Nephron (organoid): ENCODE measurements around the gene CCNQ.

Source experiments
- H3K27ac Mint-ChIP-seq, 3 experiments: 2 replicates each; pipeline ENCODE4 v1.8.0; 2020; ENCODE audit warnings: mixed read lengths in 3 of 3, mild to moderate bottlenecking in 2 of 3, moderate library complexity in 1 of 3
- H3K27me3 Mint-ChIP-seq: 2 replicates; pipeline ENCODE4 v1.8.0; 2021; ENCODE audit warnings: low read depth, mild to moderate bottlenecking, moderate library complexity, mixed read lengths
- H3K36me3 Mint-ChIP-seq: 2 replicates; pipeline ENCODE4 v1.8.0; 2020; ENCODE audit warnings: low read depth, mixed read lengths
- H3K4me1 Mint-ChIP-seq: 2 replicates; pipeline ENCODE4 v1.8.0; 2020; ENCODE audit warnings: mixed read lengths
- H3K4me3 Mint-ChIP-seq, 3 experiments: 2 replicates each; pipeline ENCODE4 v1.8.0; 2020; ENCODE audit warnings: mild to moderate bottlenecking in 3 of 3, mixed read lengths in 3 of 3, moderate library complexity in 2 of 3
- H3K9me3 Mint-ChIP-seq: 2 replicates; pipeline ENCODE4 v1.8.0; 2020; ENCODE audit warnings: mixed read lengths
- TF ChIP-seq, protein P1 (sequence below), 3 experiments: fragments of 200-600 bp; sonication (generic); IDR thresholded peaks; one replicate each; pipeline ENCODE4 v1.5.0; 2021; ENCODE audit warnings: antibody characterized with exemption in 3 of 3; ENCODE audit not compliant: unreplicated experiment in 3 of 3

Gene CCNQ

DNA sequence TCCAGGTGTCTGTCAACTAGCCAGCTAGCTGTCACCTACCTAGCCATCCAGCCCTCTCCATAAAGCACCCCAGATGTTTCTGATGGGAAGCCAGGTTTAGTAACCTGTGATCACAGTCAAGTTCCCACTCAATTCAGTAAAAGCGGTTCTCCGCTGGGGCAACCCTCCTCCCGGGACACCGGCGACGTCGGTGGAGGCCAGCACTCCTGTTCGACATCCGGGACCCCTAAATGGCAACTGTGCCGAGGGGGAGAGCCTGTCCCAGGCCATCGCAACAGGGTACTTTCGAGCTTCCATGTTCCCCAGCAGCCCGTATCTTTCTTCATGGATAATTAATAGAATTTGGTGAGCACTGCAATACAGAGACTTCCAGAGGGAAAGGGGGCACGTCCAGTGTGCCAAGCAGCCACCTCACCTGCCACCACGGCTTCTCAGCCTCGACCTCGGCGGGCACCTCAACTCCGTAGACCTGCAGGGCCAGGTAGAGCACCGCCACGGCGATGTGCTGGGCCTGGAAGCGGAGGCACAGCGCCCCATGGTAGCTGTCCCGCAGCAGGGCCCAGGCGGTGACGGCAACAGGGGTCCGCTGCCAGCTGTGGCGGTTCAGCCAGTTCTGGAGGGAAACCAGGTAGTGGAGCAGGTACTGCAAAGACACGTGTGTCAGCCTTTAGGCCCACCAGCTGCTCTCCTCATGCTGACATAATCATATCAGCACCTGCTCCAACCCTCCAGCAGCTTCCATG, 6.7 kb downstream of the CCNQ start:
- Mint-ChIP-seq H3K36me3 (peaks cover 44% of the 10 kb centered on the region), H3K9me3 (peaks cover 20% of the 10 kb centered on the region), H3K27ac (no peak overlapping the region), H3K4me1 (no peaks in the 10 kb centered on the region), H3K27me3 (no peaks in the 10 kb centered on the region), H3K4me3 (no peak overlapping the region)
- TF ChIP-seq, protein P1, sequence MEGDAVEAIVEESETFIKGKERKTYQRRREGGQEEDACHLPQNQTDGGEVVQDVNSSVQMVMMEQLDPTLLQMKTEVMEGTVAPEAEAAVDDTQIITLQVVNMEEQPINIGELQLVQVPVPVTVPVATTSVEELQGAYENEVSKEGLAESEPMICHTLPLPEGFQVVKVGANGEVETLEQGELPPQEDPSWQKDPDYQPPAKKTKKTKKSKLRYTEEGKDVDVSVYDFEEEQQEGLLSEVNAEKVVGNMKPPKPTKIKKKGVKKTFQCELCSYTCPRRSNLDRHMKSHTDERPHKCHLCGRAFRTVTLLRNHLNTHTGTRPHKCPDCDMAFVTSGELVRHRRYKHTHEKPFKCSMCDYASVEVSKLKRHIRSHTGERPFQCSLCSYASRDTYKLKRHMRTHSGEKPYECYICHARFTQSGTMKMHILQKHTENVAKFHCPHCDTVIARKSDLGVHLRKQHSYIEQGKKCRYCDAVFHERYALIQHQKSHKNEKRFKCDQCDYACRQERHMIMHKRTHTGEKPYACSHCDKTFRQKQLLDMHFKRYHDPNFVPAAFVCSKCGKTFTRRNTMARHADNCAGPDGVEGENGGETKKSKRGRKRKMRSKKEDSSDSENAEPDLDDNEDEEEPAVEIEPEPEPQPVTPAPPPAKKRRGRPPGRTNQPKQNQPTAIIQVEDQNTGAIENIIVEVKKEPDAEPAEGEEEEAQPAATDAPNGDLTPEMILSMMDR (IDR thresholded peaks at IDR 0.05; ENCODE audit: unreplicated experiment in 3 of 3) = no peak

DNA sequence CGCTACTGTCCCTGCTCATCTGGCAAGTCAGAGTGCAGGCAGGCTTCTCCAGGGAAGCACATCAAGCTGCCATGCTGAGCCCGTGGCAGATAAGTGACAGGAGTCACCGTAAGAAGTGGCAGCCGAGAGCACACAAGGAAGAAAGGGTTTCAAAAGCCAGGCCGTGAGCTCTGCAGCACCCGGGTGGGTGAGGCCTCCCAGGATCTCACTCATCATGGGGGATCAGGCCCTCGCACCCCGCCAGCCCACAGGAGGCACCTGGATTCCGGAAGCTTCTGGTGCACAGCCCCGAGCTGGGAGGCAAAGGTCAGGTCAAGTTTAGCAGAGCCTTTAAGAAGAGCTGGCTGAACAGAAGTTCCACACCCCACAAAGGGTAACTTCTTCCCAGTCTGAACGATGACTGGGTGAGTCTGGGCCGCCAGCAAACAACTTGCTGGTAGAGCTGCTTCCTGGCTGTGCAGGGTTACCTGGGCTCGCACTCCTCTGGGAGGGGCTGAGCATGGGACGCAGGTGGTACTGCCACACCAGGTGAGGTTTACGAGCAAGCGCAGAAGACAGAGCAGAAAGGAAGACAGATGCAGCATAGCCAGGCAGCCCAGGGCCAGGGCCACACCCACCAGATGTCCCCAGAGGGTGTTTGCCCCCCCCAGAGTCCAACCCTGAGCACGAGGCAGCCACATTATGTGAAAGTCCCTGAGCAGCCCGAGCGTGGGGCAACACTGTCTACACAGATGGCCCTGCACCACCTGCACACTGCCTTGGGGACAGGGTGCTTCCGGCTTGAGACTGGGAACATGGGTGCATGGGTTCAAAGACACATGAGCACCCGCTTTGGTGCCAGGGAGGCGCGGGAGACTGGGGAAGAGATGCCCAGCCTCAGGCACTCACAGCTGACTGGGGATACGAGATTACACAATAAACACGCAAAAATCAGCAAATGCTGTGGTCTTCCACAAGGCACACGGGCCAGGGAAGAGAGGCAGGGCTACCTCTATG, 7.7 kb downstream of the CCNQ start:
- H3K4me1 Mint-ChIP-seq = no peaks in the 10 kb centered on the region

DNA sequence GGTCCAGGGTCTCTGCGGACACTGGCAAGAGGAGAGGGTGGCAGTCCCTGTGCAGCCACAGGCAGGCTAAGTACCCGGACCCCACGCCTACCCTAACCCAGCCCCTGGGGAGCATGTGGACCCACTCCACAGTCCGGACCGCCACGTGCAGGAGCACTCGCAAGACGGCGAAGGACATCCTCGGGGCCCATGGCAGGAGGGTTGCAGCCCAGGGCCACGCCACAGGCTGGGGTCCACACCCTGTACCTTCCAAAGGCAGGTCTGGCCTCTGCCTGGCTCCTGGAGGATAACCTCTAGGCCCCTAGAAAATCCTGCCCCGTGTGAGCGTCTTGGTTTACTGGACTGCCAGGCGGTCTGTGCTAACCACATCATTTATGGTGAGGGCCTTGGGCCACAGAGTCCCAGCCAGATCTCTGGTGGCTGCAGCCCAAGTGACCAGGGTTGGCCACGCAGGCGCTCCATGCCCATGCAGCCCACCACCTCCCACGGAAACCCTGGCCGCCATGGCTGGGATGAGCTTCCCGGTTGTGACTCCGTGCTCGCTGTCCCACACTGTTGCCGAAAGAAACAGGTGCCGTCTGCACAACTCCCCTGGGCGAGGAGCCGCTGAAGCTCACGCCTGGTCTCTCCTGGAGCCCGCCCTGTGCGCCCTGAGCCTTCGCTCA, 10.0 kb downstream of the CCNQ start:
- Mint-ChIP-seq H3K27ac (no peak overlapping the region), H3K4me3 (no peak overlapping the region), H3K36me3 (peaks cover 43% of the 10 kb centered on the region), H3K27me3 (no peaks in the 10 kb centered on the region), H3K4me1 (no peaks in the 10 kb centered on the region), H3K9me3 (peaks cover 15% of the 10 kb centered on the region)
- TF ChIP-seq, protein P1 (IDR thresholded peaks at IDR 0.05; ENCODE audit: unreplicated experiment in 3 of 3) = no peak

More for the DNA sequence above, 7.7 kb downstream of the CCNQ start:
- Mint-ChIP-seq H3K9me3 (peaks cover 18% of the 10 kb centered on the region), H3K27ac (no peak overlapping the region), H3K4me3 (no peak overlapping the region), H3K36me3 (peaks cover 43% of the 10 kb centered on the region), H3K27me3 (no peaks in the 10 kb centered on the region)
- TF ChIP-seq, protein P1 (IDR thresholded peaks at IDR 0.05; ENCODE audit: unreplicated experiment in 3 of 3) = no peak

DNA sequence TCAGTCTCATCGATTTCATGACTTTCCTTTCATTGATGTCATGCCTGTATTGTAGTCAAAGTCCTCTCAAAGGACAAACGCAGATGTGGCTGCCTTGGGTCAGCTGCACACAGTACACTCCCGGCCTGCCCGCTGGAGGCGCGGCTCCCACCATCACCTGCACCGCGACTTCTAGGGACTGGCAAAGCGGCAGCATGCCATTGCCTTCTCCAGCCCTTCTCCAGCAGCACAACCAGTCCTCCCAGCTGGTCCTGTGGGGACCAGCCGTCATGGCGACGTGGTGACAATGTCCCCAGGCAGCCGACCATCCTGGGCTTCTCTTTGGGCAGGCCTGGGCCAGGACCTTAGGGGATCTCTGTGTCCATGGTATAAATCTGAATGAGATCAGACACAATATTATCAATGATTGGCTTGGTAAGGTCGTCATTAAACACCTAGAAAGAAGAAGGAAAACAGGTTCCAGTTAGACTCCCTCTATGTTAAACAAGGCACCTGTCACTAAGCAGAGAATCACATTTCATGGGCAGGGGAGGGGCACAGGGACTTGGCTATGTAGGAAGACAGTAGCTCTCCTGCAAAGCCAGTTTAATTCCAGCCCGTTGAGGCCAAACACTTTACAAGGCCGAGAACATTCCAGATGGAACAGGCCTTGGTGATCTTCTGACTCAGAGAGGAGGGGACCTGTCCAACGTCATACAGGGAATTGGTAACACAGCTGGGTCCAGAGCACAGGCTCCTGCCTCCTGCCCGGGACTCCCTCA, 10.7 kb downstream of the CCNQ start:
- Mint-ChIP-seq H3K4me1 (peaks cover 4% of the 10 kb centered on the region), H3K36me3 (peaks cover 38% of the 10 kb centered on the region), H3K27me3 (no peaks in the 10 kb centered on the region), H3K4me3 (no peak overlapping the region), H3K27ac (no peak overlapping the region), H3K9me3 (peaks cover 15% of the 10 kb centered on the region)
- TF ChIP-seq, protein P1 (IDR thresholded peaks at IDR 0.05; ENCODE audit: unreplicated experiment in 3 of 3) = no peak

GRCh38 chrX:153587342-153587741, 11.6 kb downstream of the CCNQ start:
- H3K4me1 Mint-ChIP-seq = peaks cover 13% of the 10 kb centered on the region
- no peak overlapping the region for H3K4me3 Mint-ChIP-seq
- H3K9me3 Mint-ChIP-seq = peaks cover 14% of the 10 kb centered on the region
- TF ChIP-seq, protein P1 (IDR thresholded peaks at IDR 0.05; ENCODE audit: unreplicated experiment in 3 of 3) = no peak
- peaks cover 3% of the 10 kb centered on the region for H3K27me3 Mint-ChIP-seq
- H3K27ac Mint-ChIP-seq = no peak overlapping the region
- H3K36me3 Mint-ChIP-seq = peaks cover 32% of the 10 kb centered on the region
